NCI-H1930 (cell line): Measurements from ENCODE around the gene SLC35F5.
"Not testable (repeated sequence)": the region's sequence is repeated elsewhere in the genome, so short reads cannot be mapped to it uniquely, and the experiment has no call there.

Experiments used
- DNase-seq, 2 experiments: peaks; one replicate each; lab custom pipeline; 2025; lab: John Stamatoyannopoulos, UW

Gene SLC35F5

DNA sequence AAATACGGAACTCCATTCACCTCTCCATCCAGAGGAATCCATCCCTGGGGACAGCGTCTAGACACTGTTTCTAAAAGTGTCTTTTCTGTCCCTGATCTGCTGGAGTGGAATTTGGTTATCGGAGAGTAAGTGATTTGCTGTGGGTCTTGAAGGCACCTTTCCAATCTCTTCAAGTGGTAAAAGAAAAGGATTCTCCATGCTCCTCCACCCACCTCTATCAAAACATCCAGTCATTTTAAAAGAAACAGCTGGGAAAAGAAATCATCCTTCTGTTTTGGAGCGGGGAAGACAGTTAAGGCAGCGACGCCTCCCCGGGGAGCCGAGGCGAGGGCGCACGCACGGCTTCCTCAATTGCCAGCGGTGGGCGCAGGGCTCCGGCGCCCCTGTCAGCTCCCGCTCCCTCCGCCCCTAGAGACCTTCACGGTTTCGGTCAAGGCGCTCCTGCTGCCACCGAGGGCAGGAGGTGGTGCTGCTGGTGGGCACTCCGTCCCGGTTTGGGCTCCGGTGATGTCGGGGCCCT lies 547 bp downstream of the SLC35F5 start:
- DNase-seq, result peak; percentile 35 to 54

DNA sequence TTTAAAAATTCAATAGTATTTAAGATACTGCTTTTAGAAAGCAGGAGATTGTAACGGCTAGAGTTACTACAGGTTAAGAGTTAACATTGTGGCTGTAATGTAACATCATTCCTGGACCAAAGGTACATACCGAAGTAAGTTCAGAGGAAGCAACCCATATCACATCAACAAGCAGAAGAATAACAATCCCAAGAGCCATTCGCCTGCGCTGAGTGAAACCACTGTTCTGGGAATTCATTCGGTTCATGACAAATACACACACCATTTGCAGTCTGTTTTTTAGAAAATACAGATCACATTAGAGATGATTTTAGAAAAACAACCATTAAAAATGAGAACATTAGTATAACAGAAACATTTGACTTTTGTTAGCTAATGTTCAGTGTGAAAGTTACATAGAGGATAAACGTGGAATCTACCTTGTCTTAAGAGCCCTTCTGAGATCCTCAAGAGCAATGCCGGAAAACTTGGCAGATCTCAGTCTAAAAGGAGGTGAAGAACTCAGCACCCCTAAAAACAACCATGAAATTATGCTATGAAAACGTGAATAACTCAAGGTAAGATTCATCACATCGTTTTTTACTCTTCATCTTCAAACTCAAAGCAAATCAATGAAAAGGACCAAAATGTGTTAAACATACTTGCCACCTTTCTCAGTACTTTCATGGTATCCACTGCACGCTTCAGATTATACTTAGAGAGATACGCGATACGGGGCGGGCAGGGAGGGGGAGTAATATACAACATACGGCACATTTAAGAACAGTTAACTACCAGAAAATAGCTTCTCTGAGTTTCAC lies 1.2 kb downstream of the SLC35F5 start:
- no peak for DNase-seq

DNA sequence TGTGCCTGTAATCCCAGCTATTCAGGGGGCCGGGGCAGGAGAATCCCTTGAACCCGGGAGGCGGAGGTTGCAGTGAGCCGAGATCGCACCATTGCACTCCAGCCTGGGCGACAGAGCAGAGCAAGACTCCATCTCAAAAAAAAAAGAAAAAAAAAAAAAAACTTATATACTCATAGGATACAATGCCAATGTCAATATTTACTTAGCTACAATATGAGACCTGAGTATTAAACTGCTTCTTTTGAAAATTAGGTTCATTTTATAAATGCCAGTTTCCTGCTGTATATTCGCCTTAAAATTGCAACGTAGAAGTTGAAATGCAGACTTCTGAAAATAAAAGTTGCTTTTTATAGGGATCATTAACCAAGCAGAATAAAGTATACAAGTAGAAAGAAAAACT lies 2.3 kb downstream of the SLC35F5 start:
- no peak for DNase-seq

DNA sequence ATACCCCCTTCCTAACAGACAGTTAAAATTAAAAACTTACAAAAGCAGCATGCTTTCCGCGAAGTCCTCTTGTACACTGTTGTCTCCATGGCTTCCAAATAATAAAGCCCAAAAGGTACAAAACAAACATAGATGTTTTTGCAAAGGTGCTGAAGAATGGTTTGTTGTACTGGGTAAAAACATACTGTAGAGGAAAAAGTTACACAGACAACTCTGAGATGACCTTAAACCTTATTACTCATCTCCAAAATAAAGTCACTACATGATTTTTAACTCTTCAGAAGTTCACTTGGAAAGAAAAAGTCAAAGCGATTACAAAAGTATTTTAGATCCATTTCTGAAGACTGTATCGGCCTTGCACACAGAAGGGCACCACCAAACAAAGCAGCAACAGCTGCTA lies 6.1 kb downstream of the SLC35F5 start:
- DNase-seq, result no peak

DNA sequence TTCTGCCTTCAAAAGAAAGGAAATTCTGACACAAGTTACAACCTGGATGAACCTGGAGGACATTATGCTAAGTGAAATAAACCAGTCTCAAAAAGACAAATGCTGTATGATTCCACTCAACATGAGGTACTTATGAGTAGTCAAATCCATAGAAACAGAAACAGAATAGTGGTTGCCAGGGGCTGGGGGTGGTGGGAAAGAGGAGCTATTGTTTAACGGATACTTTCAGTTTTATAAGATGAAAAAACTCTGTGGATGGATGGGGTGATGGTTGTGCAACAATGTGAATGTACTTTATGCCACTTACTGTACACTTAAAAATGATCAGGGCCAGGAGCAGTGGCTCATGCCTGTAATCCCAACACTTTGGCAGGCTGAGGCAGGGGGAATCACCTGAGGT lies 15.4 kb downstream of the SLC35F5 start:
- no peak for DNase-seq

DNA sequence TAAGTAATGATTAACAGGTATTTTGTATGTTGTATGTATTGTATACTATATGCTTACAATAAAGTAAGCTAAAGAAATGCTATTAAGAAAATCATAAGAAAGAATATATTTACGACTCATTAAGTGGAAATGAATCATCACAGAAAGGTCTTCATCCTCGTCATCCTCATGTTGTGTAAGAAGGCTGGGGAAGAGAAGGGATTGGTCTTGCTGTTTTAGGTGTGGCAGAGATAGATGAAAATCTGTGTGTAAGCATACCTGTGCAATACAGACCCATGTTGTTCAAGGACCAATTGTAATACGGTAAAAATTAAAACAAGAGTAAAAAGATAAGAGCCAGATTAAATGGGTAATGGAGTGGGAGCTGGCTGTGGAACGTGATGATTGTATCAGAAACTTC lies 16.6 kb downstream of the SLC35F5 start:
- no peak for DNase-seq

DNA sequence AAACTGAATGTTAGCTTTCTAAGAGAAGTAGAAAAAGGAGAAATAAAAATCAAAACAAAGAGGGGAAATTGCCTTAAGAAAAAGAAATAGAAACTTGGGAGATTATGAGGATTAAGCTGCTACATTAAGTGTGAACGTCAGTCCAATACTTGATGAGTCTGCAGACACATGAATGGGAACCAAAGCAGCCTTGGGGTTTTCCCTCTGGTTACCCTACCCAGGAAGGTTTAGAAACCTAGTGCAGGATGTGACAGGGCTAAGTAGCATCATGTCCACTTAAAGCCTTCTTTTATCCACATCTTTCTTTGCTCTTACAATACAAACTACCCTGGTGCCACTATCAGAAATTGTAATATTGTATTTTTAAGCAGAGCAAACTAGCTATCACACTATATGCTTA lies 22.3 kb downstream of the SLC35F5 start:
- peak in 1 of 2 experiments; percentile 24 for DNase-seq

DNA sequence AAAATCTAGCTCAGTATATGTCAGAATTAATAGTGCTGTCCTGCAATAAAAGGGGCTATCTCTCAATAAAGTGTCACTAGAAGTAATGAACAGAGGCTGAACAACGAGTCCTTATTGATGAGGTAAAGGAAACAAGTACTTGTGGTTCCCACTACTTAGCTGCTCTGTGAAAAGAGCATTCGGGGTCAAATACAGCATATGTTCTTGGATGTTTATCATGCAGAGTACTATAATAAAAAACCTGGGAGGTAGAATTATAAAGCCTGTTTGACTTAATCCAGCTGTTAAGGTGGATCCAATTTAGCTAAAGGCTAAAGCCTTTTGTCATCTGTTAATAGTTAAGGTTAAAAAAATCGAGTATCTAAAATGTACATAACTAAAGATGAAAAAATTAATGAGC lies 32.4 kb downstream of the SLC35F5 start:
- DNase-seq, result no peak

DNA sequence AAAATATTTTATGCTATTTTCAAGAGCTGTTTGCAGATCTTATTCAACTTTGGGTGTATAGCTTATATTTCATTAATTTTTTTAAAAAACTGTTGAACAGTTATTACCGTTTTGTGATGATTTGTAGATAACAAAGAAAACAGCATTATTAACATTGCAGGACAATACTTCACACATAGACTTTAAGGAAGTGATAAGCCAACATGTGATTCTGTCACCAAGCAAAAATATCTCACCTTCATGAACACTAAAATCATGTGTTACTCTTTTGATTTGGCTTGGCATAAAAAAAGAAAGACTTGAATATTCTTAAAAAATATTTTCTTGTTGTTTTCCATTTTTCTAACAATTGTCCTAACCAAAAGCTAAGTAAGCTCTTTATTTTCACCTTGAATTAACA lies 33.0 kb downstream of the SLC35F5 start:
- DNase-seq, result no peak

DNA sequence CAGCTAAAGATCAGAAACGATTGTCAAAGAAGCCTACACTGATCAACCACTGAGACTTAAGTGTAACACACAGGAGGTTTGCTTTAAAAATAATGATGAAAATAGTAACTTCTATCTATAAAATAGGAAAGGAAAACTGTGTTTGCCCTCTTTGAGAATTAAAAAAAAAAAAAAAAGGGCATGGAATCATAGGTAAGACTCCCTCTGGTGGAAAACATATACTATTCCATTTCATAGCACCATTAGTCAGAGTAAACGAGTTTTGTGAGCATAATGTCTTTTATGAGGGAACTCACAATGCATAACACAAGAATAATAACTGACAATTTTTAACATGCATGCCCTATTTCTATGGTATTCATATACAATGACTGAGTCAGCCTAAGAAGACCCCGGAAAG lies 36.3 kb downstream of the SLC35F5 start:
- peak in 1 of 2 experiments; percentile 14 for DNase-seq

DNA sequence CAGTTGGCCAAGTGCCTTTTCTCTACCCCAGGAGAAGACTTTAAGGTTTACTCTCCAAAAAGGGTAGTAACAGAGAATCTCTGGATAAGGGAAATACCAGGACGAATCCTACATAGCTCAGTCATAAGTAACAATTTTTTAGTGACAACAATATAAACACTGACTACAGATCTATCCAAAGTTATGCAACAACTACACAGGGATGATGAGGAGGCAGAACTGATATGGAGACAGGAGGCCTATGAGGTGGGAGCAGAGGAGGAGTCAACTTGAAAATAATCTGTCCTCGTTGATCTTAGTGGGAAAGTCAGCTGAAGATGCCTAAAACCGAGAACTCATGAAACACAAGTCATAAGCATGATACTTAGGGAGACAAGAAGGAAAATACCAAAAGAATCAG lies 40.2 kb downstream of the SLC35F5 start:
- DNase-seq, result no peak

DNA sequence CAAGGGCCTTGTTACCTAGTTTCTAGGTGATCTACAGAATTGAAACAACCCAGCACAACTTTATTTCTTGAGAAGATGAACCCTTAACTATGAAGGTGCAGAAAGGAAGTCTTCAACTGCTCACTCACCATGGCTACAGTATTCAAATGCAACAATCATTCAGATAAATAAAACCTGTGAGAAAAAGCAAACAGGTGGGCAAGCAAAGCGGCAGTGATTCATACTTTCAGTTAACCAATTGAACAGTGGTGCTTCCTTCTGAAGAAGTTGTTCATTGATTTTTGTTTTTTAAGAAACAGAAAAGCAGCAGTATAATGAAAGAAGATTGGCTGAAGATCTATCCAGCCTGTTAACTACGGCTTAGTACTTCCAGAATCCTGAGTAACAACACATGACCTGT lies 43.5 kb downstream of the SLC35F5 start:
- no peak for DNase-seq

DNA sequence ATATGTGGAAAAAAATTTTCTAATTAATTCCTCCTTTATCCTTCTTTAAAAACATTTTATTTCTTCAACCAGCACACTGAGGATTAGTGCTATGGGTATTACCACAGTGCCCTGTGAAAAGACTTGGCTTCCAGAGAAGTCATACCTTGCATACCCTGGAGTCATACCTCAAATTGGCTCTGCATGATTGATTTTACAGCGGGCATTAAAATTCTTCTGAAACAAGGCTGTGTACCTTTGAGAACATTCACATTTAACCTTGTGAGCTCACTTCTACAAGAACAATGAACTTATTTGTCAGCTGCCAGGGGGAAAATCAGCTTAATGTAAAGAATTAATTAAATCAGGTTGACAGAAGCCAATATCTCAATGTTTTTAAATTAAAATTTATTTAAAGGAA lies 44.6 kb downstream of the SLC35F5 start:
- no peak for DNase-seq

DNA sequence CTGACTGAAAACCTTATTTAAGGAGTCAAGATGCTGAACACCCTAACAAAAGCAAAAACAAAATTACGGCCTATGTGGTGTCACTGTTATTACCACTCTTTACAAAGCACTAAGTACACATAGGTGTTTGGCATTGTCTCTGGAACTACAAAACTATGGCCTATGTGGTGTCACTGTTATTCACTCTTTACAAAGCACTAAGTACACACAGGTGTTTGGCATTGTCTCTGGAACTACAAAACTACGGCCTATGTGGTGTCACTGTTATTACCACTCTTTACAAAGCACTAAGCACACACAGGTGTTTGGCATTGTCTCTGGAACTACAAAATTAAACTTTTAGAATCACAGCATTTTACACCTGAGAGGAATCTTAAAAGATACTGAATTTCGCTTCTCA lies 47.4 kb downstream of the SLC35F5 start:
- peak; percentile 95 to 96 for DNase-seq

DNA sequence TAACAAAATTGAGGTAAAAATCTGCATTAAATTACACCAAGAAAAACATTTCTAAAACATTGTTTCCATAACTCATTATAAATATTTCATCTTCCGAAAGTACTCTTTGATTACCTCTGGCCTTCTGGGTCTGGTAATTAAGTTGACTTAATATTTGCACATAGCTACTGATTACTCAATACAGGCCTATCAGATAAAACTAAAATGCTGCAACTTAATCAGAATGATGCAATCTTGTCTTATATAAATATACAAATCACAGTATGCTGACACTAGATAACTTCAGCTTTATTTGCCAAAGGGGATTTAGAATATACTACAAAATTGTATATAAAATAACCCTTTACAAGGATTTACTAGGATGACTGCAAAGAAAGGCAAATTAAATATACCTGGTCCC lies 49.3 kb downstream of the SLC35F5 start:
- peak in 1 of 2 experiments; percentile 73 for DNase-seq

DNA sequence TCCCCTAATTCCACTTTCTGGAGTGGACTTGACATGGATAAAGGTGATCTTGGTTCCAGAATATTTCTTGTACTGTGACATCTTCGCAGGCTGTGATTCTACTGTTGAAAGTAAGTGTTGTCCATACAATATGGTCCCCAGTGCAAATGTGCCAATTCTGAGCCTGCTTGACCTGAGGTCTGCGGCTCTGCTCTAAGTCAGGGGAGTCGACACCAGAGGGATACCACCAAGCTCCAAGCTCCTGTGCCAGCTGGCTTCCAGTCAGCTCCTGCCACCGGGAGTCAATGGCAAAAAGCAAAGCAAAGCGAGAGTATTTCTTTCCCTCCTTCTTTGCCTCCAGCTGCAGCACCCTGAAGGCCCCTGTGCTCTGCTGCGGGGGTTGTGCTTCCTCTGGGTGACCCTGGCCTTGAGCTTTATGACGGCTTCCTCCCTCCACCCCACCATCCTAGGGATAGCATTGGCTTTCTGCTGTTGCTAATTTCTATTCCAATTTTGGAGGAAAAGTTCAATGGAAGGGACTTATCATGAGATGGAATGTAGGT lies 50.4 kb downstream of the SLC35F5 start:
- no peak for DNase-seq

DNA sequence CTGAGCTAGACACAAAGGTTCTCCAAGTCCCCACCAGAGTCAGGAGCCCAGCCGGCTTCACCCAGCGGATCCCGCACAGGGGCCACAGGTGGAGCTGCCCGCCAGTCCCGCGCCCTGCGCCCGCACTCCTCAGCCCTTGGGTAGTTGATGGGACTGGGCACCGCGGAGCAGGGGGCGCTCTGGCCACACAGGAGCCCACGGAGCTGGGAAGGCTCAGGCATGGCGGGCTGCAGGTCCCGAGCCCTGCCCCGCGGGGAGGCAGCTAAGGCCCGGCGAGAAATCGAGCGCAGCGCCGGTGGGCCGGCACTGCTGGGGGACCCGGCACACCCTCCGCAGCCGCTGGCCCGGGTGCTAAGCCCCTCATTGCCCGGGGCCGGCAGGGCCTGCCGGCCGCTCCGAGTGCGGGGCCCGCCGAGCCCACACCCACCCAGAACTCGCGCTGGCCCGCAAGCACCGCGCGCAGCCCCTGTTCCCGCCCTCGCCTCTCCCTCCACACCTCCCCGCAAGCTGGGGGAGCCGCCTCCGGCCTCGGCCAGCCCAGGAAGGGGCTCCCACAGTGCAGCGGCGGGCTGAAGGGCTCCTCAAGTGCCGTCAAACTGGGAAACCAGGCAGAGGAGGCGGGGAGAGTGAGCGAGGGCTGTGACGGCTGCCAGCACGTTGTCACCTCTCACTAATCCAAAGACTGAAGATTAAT lies 52.0 kb downstream of the SLC35F5 start:
- not testable (repeated sequence) for DNase-seq

DNA sequence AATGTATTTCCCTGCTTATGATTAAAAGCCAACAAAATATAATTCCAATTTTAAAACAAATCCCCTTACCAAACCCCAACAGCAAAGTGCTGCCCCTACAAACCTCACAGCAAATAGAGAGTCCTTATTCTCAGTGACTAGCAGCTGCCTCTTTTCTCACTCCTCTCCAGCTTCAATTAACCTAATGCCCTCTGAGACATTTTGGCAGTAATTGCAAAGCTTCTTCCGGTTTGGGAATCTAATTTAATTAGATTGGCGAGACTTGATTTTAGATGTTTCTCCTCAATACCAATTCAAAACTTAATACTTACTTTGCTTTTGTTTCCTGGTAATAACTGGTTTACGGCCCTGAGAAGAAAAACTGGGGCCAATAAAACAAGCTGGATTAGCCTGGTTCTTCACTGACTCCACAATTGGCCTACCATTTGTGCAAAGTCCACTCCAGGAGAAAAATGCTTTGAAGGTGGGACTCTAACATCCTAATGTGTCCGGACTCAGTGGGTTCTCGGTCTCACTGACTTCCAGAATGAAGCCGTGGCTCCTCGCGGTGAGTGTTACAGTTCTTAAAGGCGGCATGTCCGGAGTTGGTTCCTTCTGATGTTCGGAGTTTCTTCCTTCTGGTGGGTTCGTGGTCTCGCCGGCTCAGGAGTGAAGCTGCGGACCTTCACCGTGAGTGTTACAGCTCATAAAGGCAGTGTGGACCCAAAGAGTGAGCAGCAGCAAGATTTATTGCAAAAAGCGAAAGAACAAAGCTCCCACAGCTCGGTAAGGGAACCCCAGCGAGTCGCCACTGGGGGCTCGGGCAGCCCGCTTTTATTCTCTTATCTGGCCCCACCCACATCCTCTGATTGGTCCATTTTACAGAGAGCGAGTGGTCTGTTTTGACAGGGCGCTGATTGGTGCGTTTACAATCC lies 52.8 kb downstream of the SLC35F5 start:
- no peak for DNase-seq

DNA sequence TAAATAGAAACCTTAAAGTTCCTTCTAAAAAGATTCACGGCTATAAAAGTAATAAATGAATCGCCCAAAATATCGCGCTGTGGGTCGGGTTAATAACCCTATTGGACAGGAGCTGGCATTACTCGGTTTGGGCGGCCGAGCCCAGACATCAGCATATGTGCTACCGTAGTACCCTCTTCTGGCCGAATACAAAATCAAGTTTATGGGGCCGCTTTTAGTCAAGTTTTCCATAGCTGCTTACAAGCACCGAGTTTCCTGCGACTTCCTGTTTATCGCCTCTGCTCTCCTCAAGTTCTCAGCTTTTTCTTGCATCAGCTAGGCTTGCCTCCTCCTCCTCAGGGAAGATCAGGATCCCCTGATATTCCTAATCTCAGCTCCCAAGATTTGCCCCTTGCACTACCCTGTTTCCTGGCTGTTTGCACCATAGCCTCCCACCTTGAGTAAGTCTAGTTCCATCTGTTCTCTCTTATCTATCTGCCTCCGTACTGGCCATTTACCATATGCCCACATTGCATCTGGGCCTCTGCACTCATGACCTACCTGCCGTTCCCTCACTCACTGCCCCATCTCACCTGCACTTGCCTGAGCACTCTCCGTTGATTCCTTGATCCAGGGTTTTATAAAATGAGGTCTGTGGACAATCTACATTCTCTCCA lies 56.1 kb downstream of the SLC35F5 start:
- DNase-seq, result no peak

DNA sequence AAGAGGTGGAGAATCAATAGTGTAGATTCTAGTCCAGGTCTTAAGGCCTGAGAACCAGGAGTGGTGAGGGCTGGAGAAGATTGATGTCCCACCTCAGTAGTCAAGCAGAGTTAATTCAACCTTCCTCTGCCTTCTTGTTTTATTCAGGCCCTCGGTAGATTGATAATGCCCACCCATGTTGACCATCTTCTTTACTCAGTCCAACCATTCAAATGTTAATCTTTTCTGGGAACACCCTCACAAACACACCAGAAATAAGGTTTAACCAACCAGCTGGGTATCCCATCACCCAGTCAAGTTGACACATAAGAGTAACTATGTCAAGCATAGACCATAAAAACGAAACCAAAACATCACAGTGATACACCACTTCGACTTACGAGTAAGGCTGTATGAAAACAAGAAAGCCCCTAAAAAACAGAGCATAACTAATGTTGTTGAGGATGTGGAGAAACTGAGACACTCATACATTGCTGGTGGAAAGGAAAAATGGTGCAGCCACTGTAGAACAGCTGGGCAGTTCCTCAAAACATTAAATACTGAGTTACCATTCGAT lies 57.5 kb downstream of the SLC35F5 start:
- DNase-seq, result no peak

DNA sequence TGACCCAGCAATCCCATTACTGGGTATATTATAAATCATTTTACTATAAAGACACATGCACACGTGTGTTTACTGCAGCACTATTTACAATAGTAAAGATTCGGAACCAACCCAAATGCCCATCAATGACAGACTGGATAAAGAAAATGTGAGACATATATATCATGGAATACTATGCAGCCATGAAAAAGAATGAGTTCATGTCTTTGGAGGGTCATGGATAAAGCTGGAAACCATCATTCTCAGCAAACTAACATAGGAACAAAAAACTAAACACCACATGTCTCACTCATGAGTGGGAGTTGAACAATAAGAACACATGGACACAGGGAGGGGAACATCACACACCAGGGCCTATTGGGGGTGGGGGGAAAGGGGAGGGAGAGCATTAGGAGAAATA lies 58.2 kb downstream of the SLC35F5 start:
- DNase-seq, result not testable (repeated sequence)
